C4-2B (cell line): Measurements from ENCODE around the gene CALHM1.

Experiments
- CTCF ChIP-seq: fragments of 450-650 bp; conservative IDR thresholded peaks from 2 replicates; pipeline ENCODE4 v1.5.1; 2017; ENCODE audit warnings: mild to moderate bottlenecking
- ZFX ChIP-seq: fragments of 450-650 bp; IDR thresholded peaks from 2 replicates; pipeline ENCODE4 v1.6.1; 2017

GRCh38 chr10:103481974-103482531 is 23.4 kb upstream of the CALHM1 start:
- TF ChIP-seq CTCF: peak; percentile 83
- no peak for TF ChIP-seq ZFX
